H1 (cell line): Measurements from ENCODE around the gene F7. TPM values are rescaled to one million over a fixed set of nuclear protein-coding genes. Genes with fewer than 3 reads are reported as not detected.

Source experiments
- CTCF ChIA-PET: fragments of 300-600 bp; sonication (Branson Sonifier 250); formaldehyde crosslinking; loops from one replicate; lab custom pipeline; 2021; ENCODE audit not compliant: partially characterized antibody; lab: Charles Lee
- POLR2A ChIA-PET: fragments of 300-600 bp; sonication (Branson Sonifier 250); formaldehyde crosslinking; loops from one replicate; lab custom pipeline; 2021; ENCODE audit warnings: inconsistent platforms; ENCODE audit not compliant: partially characterized antibody; lab: Charles Lee
- DNase-seq, 2 experiments: peaks; one replicate each; pipeline versions ENCODE4 v3.0.0 to v3.0.0-alpha.2; 2010 to 2022; ENCODE audit warnings: low spot score in 2 of 2, low read depth in 1 of 2, mixed read lengths in 1 of 2
- FAIRE-seq: peaks from 2 replicates; lab custom pipeline; 2011; peaks lifted over from hg19 to GRCh38; lab: Jason Lieb, UNC
- H2AFZ ChIP-seq: 2 replicates; pipeline ENCODE4 v1.8.1; 2012; ENCODE audit warnings: low read length, inconsistent platforms
- H2AK5ac ChIP-seq: 2 replicates; pipeline ENCODE4 v1.6.1; 2013; ENCODE audit warnings: low read depth, low read length
- H2BK120ac ChIP-seq: replicated peaks from 2 replicates; pipeline ENCODE3; 2013; ENCODE audit warnings: low read depth, low read length, inconsistent platforms
- H2BK12ac ChIP-seq: 2 replicates; pipeline ENCODE4 v1.6.1; 2013; ENCODE audit warnings: low read depth, low read length
- H2BK15ac ChIP-seq: 2 replicates; pipeline ENCODE4 v1.6.1; 2013; ENCODE audit warnings: low read length
- H2BK20ac ChIP-seq: 2 replicates; pipeline ENCODE4 v1.6.1; 2013; ENCODE audit warnings: low read length
- H2BK5ac ChIP-seq: 2 replicates; pipeline ENCODE4 v1.6.1; 2013; ENCODE audit warnings: low read depth, low read length
- H3K14ac ChIP-seq: 2 replicates; pipeline ENCODE4 v1.6.1; 2013; ENCODE audit warnings: inconsistent platforms; ENCODE audit not compliant: insufficient read length
- H3K18ac ChIP-seq: 2 replicates; pipeline ENCODE4 v1.6.1; 2013; ENCODE audit warnings: low read length; ENCODE audit errors: extremely low read depth
- H3K23ac ChIP-seq: 2 replicates; pipeline ENCODE4 v1.6.1; 2013; ENCODE audit warnings: inconsistent platforms; ENCODE audit not compliant: insufficient read length
- H3K23me2 ChIP-seq: 2 replicates; pipeline ENCODE4 v1.6.1; 2013; ENCODE audit warnings: low read depth, low read length
- H3K27ac ChIP-seq: 2 replicates; pipeline ENCODE4 v1.6.1; 2011; ENCODE audit warnings: low read depth, low read length, inconsistent platforms
- H3K27me3 ChIP-seq, 4 experiments: replicated peaks in 1 of 4; 1 replicate in 1 of 4; 2 replicates in 3 of 4; pipeline versions ENCODE4 v1.6.1 to v1.8.1; 2011 to 2013; ENCODE audit warnings: low read length in 3 of 4, mild to moderate bottlenecking in 3 of 4, inconsistent platforms in 2 of 4, mixed read lengths in 2 of 4, moderate library complexity in 1 of 4; ENCODE audit not compliant: control insufficient read depth in 3 of 4, insufficient read depth in 3 of 4; ENCODE audit errors: extremely low read depth in 1 of 4
- H3K36me3 ChIP-seq, 4 experiments: 2 replicates each; pipeline versions ENCODE4 v1.6.1 to v1.8.1; 2011 to 2013; ENCODE audit warnings: mild to moderate bottlenecking in 4 of 4, low read length in 3 of 4, moderate library complexity in 2 of 4, control low read depth in 1 of 4, inconsistent platforms in 1 of 4; ENCODE audit not compliant: insufficient read depth in 4 of 4, control insufficient read depth in 2 of 4
- H3K4ac ChIP-seq: replicated peaks from 2 replicates; pipeline ENCODE3; 2013; ENCODE audit warnings: low read length, low read depth, mixed read lengths, inconsistent platforms; ENCODE audit not compliant: insufficient read length
- H3K4me1 ChIP-seq, 4 experiments: replicated peaks in 1 of 4; 1 replicate in 1 of 4; 2 replicates in 3 of 4; pipeline versions ENCODE4 v1.6.1 to v1.8.1; 2011 to 2013; ENCODE audit warnings: low read length in 3 of 4, inconsistent platforms in 2 of 4, mixed read lengths in 1 of 4; ENCODE audit not compliant: insufficient read depth in 4 of 4, control insufficient read depth in 3 of 4
- H3K4me2 ChIP-seq, 2 experiments: 2 replicates each; pipeline versions ENCODE4 v1.6.1 to v1.8.1; 2011 to 2013; ENCODE audit warnings: low read depth in 2 of 2, low read length in 2 of 2, control low read depth in 1 of 2, inconsistent platforms in 1 of 2, mild to moderate bottlenecking in 1 of 2; ENCODE audit not compliant: insufficient read depth in 1 of 2
- H3K4me3 ChIP-seq, 4 experiments: fragments of 200-600, 300-600 bp in 1 of 4; sonication (generic), shearing (Covaris generic), sonication (Bioruptor Twin) in 1 of 4; 2 replicates each; pipeline versions ENCODE4 v1.5.1 to v1.8.1; 2011 to 2016; ENCODE audit warnings: low read length in 4 of 4, low read depth in 3 of 4, control low read depth in 2 of 4, inconsistent platforms in 2 of 4, mild to moderate bottlenecking in 2 of 4, mixed read lengths in 1 of 4, moderate library complexity in 1 of 4; ENCODE audit not compliant: insufficient read depth in 2 of 4; ENCODE audit errors: extremely low read depth in 1 of 4
- H3K56ac ChIP-seq: replicated peaks from 2 replicates; pipeline ENCODE3; 2013; ENCODE audit warnings: low read depth, mild to moderate bottlenecking, mixed read lengths, low read length, inconsistent platforms; ENCODE audit not compliant: insufficient read length
- H3K79me1 ChIP-seq: 2 replicates; pipeline ENCODE4 v1.6.1; 2013; ENCODE audit warnings: low read depth, low read length, control low read depth
- H3K79me2 ChIP-seq, 2 experiments: 2 replicates each; pipeline versions ENCODE4 v1.6.1 to v1.8.1; 2012 to 2013; ENCODE audit warnings: low read length in 2 of 2, mild to moderate bottlenecking in 2 of 2, inconsistent platforms in 1 of 2; ENCODE audit not compliant: insufficient read depth in 2 of 2, control insufficient read depth in 1 of 2
- H3K9ac ChIP-seq, 4 experiments: replicated peaks in 1 of 4; 1 replicate in 1 of 4; 2 replicates in 3 of 4; pipeline versions ENCODE4 v1.6.1 to v1.8.1; 2011 to 2013; ENCODE audit warnings: low read depth in 3 of 4, low read length in 3 of 4, control low read depth in 2 of 4, mild to moderate bottlenecking in 2 of 4, moderate library complexity in 2 of 4, inconsistent platforms in 1 of 4; ENCODE audit errors: extremely low read depth in 1 of 4
- H3K9me3 ChIP-seq, 2 experiments: 2 replicates each; pipeline versions ENCODE4 v1.6.1 to v1.8.1; 2012 to 2013; ENCODE audit warnings: mild to moderate bottlenecking in 2 of 2, moderate library complexity in 2 of 2, control low read depth in 1 of 2, inconsistent platforms in 1 of 2, low read depth in 1 of 2, low read length in 1 of 2, mixed read lengths in 1 of 2; ENCODE audit not compliant: insufficient read depth in 2 of 2
- H4K20me1 ChIP-seq, 2 experiments: replicated peaks in 1 of 2; 2 replicates each; pipeline versions ENCODE3 to v1.8.1; 2011 to 2013; ENCODE audit warnings: inconsistent platforms in 2 of 2, low read length in 2 of 2, mild to moderate bottlenecking in 1 of 2; ENCODE audit not compliant: insufficient read depth in 2 of 2, control insufficient read depth in 1 of 2
- H4K5ac ChIP-seq: 2 replicates; pipeline ENCODE4 v1.6.1; 2013; ENCODE audit warnings: low read length, low read depth, mixed read lengths, inconsistent platforms; ENCODE audit not compliant: insufficient read length
- H4K8ac ChIP-seq: 2 replicates; pipeline ENCODE4 v1.8.0; 2013; ENCODE audit warnings: mild to moderate bottlenecking, moderate library complexity, low read length, inconsistent platforms; ENCODE audit not compliant: insufficient read depth; ENCODE audit errors: extremely low read depth
- H4K91ac ChIP-seq: replicated peaks from 2 replicates; pipeline ENCODE3; 2013; ENCODE audit warnings: low read length, mixed read lengths, inconsistent platforms; ENCODE audit not compliant: insufficient read length
- CREB1 ChIP-seq: IDR thresholded peaks from 2 replicates; pipeline ENCODE4 v1.6.1; 2012; ENCODE audit warnings: inconsistent platforms
- NANOG ChIP-seq: IDR thresholded peaks from 2 replicates; pipeline ENCODE4 v1.6.1; 2011; ENCODE audit warnings: low read length, low read depth, mild to moderate bottlenecking, inconsistent platforms; ENCODE audit not compliant: insufficient read depth, poor library complexity, severe bottlenecking
- SP2 ChIP-seq: IDR thresholded peaks from 2 replicates; pipeline ENCODE4 v1.6.1; 2012; ENCODE audit warnings: mild to moderate bottlenecking, low read length, inconsistent platforms
- whole genome bisulfite sequencing, 2 experiments: shearing (Covaris generic) in 1 of 2; methylation state at CpG; one replicate each; pipeline versions ENCODE4 v1.1.6 to v1.1.7; 2013 to 2015; ENCODE audit warnings: low lambda C conversion rate in 2 of 2, mixed read lengths in 2 of 2, inconsistent platforms in 1 of 2, low coverage in 1 of 2, missing lambda C conversion rate in 1 of 2; ENCODE audit not compliant: insufficient replicate concordance in 2 of 2, insufficient coverage in 1 of 2, insufficient read length in 1 of 2; ENCODE audit errors: extremely low coverage in 1 of 2, missing lambda C conversion rate in 1 of 2; 5-methylcytosine and 5-hydroxymethylcytosine counted together
- polyA plus RNA-seq, 7 experiments: library from polyadenylated mRNA; depleted of rRNA in 3 of 7; stranded (reverse) in 5 of 7; unstranded in 2 of 7; fragments of >200 nt in 5 of 7; fragments of 200-250 nt in 2 of 7; gene quantifications; 1 replicate in 5 of 7; 2 replicates in 1 of 7; 4 replicates in 1 of 7; pipeline versions ENCODE4 v1.2.1 to v1.2.3, GENCODE V29; 2011 to 2013; ENCODE audit warnings: missing spikeins in 2 of 7, mixed read lengths in 2 of 7
- total RNA-seq: library from RNA; stranded (reverse); fragmentation: NEBNext Ultra II Directional; extraction: Animal tissue kit (Norgen Biotek cat#: 25700); gene quantifications from 2 replicates; pipeline ENCODE4 v1.2.1, GENCODE V29; 2021

Gene F7
- total and polyA plus RNA-seq, 2 of the 8 experiments (the other 6 are each of a cell fraction or from before 2014, with no cell fraction given): 0.43 to 0.98 TPM

DNA sequence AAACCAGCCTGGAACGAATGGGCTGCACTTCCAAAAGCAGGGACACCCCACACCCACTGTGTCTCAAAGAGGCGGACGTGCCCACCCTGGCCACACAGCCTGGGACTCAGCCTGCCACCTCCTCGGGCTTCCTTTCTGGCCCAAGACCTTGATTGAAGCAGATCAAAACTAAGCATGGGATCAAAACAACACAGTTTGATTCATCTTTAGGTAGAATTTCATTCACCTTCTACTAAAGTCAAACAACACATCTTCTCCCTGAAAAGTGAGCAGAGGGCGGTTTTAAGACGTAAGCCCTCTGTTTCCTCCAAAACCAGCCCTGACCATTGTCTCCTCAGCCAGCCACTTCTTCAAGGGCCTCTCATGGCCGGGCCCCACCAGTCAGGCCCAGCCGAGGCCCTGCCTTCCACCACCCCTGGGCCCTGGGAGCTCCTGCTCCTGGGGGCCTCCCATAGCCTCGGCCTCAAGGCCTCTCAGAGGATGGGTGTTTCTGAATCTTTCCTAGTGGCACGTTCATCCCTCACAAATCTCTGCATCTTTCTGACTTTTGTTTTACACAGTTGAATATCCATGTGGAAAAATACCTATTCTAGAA is 10.7 kb downstream of the F7 start:
- Histone ChIP-seq H3K9me3 (peaks cover 4 to 6% of the 10 kb centered on the region in 2 experiments; a peak in 2 of 4 replicates), H2AFZ (no peak overlapping the region), H3K56ac (no peak overlapping the region), H2AK5ac (no peak overlapping the region), H2BK15ac (no peak overlapping the region), H3K79me2 (no peaks in the 10 kb centered on the region), H3K4me2 (no peak overlapping the region), H3K23me2 (no peaks in the 10 kb centered on the region), H3K18ac (no peak overlapping the region), H3K14ac (no peak overlapping the region), H4K8ac (no peak overlapping the region), H3K4me1 (no peaks in the 10 kb centered on the region), H3K23ac (no peak overlapping the region), H3K27ac (no peak overlapping the region), H3K79me1 (no peaks in the 10 kb centered on the region), H4K5ac (no peak overlapping the region), H2BK120ac (no peak overlapping the region), H4K91ac (no peak overlapping the region), H3K36me3 (no peaks in the 10 kb centered on the region; a peak in 1 of 8 replicates), H2BK12ac (no peak overlapping the region), H3K4ac (no peak overlapping the region), H2BK20ac (no peak overlapping the region), H3K4me3 (no peak overlapping the region), H4K20me1 (peaks cover 0 to 4% of the 10 kb centered on the region in 2 experiments), H3K27me3 (no peaks in the 10 kb centered on the region; a peak in 2 of 7 replicates), H3K9ac (no peak overlapping the region; a peak in 1 of 7 replicates), H2BK5ac (no peak overlapping the region)
- FAIRE-seq (no peak), DNase-seq (peak in 1 of 2 experiments; percentile 19)
- CTCF ChIA-PET: interaction anchor here (0.6 to 1.5 kb wide), 3 partner anchors 22 to 301 kb away, joined by 3 read pairs; no protein-coding TSS in a partner anchor
- POLR2A ChIA-PET: interaction anchor here (1.0 to 1.5 kb wide), 3 partner anchors 13 to 30 kb away, joined by 3 to 6 read pairs (median 4); no protein-coding TSS in a partner anchor
- 97% methylated on average over 9 of the region's 10 CpGs; no CpG with 5 or more reads in 1 of the 2 experiments for WGBS, 2 experiments
- TF ChIP-seq NANOG: no peak
- TF ChIP-seq CREB1: no peak
- no peak for TF ChIP-seq SP2
